Neutrophil (primary cell): Measurements from ENCODE around the gene VEGFB.

ENCODE experiments used
- H3K27ac ChIP-seq: fragments of 200-600 bp; sonication (generic); 2 replicates; pipeline ENCODE4 v1.5.1; 2016; ENCODE audit warnings: mild to moderate bottlenecking, moderate library complexity
- H3K27me3 ChIP-seq: fragments of 200-600 bp; sonication (generic); 2 replicates; pipeline ENCODE4 v1.6.0; 2016; ENCODE audit warnings: mild to moderate bottlenecking
- H3K36me3 ChIP-seq: fragments of 200-600 bp; sonication (generic); 2 replicates; pipeline ENCODE4 v1.5.1; 2017
- H3K4me1 ChIP-seq, 2 experiments: fragments of 200-600 bp in 1 of 2; sonication (generic) in 1 of 2; 1 replicate in 1 of 2; 2 replicates in 1 of 2; pipeline versions ENCODE4 v1.5.1 to v1.6.1; 2013 to 2016; ENCODE audit warnings: low read depth in 1 of 2, low read length in 1 of 2, mild to moderate bottlenecking in 1 of 2, moderate library complexity in 1 of 2; ENCODE audit not compliant: control insufficient read depth in 1 of 2, insufficient read depth in 1 of 2
- H3K4me3 ChIP-seq, 2 experiments: fragments of 200-600 bp in 1 of 2; sonication (generic) in 1 of 2; 1 replicate in 1 of 2; 2 replicates in 1 of 2; pipeline ENCODE4 v1.5.1; 2013 to 2016; ENCODE audit warnings: low read depth in 1 of 2, low read length in 1 of 2, mild to moderate bottlenecking in 1 of 2, moderate library complexity in 1 of 2
- H3K9me3 ChIP-seq: fragments of 200-600 bp; sonication (generic); 2 replicates; pipeline ENCODE4 v1.5.1; 2016
- CTCF ChIP-seq: fragments of 200-600 bp; sonication (generic); IDR thresholded peaks from 2 replicates; pipeline ENCODE4 v1.5.1; 2016; ENCODE audit warnings: antibody characterized with exemption

VEGFB gene

DNA sequence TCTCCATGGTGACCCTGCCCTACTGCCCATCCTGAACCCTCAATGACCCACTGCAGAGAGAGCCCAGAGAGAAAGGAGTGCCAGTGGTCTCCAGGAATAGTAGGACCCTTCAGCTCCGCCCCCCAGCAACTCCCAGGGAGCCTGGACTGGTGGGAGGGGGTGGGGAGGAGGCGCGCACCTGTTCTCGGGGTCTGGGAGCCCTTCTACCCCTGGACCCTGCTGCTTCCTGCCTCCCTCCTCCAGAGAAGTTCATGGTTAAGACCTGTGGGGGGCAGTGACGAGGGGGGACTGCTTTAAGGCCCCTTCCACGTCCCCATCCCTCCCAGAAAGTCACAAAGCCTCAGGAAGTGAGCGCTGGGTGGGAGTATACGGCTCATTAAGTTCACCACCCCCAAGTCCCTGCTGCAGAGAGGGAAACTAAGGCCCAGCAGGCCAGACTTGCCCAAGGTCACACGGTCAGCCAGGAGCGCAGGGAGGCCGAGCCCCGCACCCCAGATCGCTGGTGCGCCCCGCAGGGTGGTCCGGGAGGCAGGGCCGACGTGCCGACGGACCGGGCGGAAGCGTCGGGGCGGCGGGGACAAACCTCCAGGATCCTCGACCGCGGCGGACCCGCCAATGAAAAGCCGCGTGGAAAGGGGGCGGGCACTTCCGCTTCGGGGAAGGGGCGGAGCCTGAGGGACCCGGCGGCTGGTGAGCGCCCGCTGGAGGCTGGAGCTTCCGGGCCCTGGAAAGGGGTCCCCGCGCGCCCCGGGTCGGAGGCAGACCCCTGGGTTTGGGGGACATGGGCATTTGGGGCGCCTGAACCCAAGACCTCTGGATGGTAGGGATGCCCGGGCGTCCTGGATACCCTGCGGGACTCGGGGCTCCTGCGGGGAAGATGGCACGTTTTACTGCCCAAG lies 8.5 kb upstream of the VEGFB start, which contains the start of the genes NUDT22 and TRPT1:
Gene NUDT22, plus strand, starts transcription at position 667 of the 899 bp plus-strand sequence. CDS start 379 bp downstream, outside the sequence.
Gene TRPT1, minus strand, starts transcription at position 579 of the 899 bp plus-strand sequence. Its CDS starts 326 bp downstream, at position 253.
- peak within 1 kb of the TSS; percentile 85 for H3K27ac ChIP-seq

DNA sequence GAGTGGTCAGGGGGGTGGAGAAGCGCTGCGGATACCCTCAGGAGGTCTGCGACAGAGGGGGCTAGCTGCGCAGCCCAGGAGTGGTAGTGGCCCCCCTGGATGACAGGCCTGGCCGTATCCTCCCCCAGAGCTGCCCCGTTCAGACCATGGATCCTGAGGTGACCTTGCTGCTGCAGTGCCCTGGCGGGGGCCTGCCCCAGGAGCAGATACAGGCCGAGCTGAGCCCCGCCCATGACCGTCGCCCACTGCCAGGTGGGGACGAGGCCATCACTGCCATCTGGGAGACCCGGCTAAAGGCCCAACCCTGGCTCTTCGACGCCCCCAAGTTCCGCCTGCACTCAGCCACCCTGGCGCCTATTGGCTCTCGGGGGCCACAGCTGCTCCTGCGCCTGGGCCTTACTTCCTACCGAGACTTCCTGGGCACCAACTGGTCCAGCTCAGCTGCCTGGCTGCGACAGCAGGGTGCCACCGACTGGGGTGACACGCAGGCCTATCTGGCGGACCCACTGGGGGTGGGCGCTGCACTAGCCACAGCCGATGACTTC lies 7.8 kb upstream of the VEGFB start:
- H3K9me3 ChIP-seq = no peaks in the 10 kb centered on the region
- H3K4me3 ChIP-seq = peak overlapping the region; percentile 75 to 84
- H3K4me1 ChIP-seq = peaks cover 47 to 50% of the 10 kb centered on the region in 2 experiments
- H3K27ac ChIP-seq = peak overlapping the region; percentile 85
- peaks cover 31% of the 10 kb centered on the region for H3K36me3 ChIP-seq
- no peak for TF ChIP-seq CTCF
- H3K27me3 ChIP-seq = no peaks in the 10 kb centered on the region

More for the DNA sequence above, 8.5 kb upstream of the VEGFB start, which contains the start of the genes NUDT22 and TRPT1:
- peaks cover 38% of the 10 kb centered on the region for H3K36me3 ChIP-seq
- H3K9me3 ChIP-seq = no peaks in the 10 kb centered on the region
- no peak for TF ChIP-seq CTCF
- H3K4me1 ChIP-seq = peaks cover 40 to 43% of the 10 kb centered on the region in 2 experiments
- no peaks in the 10 kb centered on the region for H3K27me3 ChIP-seq
- H3K4me3 ChIP-seq = peak within 1 kb of the TSS; percentile 75 to 84

- no peak for TF ChIP-seq CTCF
- Histone ChIP-seq H3K36me3 (peaks cover 23% of the 10 kb centered on the region), H3K9me3 (no peaks in the 10 kb centered on the region), H3K27ac (peak overlapping the region; percentile 85), H3K4me1 (peaks cover 56 to 59% of the 10 kb centered on the region in 2 experiments), H3K27me3 (no peaks in the 10 kb centered on the region), H3K4me3 (peak overlapping the region; percentile 75 to 84)
Observed at GRCh38 chr11:64227405-64227956, 6.9 kb upstream of the VEGFB start.

DNA sequence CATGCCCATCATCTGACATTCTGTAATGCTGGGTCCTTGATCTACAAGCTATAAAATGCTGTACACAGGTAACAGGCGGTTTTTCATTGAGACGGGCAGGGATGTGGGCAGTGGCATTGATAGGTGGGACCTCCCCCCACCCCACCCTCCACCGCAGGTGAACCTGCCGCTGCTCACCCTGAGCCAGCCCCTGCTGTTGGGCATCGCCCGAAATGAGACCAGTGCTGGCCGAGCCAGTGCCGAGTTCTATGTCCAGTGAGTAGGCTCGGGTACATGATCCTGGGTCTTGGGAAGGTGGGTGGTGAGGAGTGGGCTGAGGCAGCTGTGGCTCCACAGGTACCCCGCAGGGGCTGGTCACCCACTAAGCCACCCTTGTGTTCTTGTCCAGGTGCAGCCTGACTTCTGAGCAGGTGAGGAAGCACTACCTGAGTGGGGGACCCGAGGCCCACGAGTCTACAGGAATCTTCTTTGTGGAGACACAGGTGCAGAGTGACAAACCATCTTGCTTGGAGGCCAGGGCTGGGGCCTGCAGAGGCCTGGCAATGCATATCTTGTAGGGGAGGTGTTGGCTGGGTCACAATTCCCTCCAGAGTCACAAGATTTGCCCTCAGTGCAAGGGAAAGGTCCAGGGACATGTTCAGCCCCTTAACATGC lies 5.2 kb upstream of the VEGFB start:
- Histone ChIP-seq H3K27me3 (peaks cover 11% of the 10 kb centered on the region), H3K9me3 (no peaks in the 10 kb centered on the region), H3K4me1 (peaks cover 63 to 67% of the 10 kb centered on the region in 2 experiments), H3K4me3 (peak overlapping the region in 1 of 2 experiments; percentile 96), H3K27ac (peak overlapping the region; percentile 97), H3K36me3 (peaks cover 6% of the 10 kb centered on the region)
- TF ChIP-seq CTCF = no peak

- Histone ChIP-seq H3K36me3 (peaks cover under 1% of the 10 kb centered on the region), H3K4me3 (peak overlapping the region; percentile 77 to 96), H3K27me3 (peaks cover 14% of the 10 kb centered on the region), H3K27ac (peak overlapping the region; percentile 97), H3K4me1 (peaks cover 61 to 68% of the 10 kb centered on the region in 2 experiments), H3K9me3 (no peaks in the 10 kb centered on the region)
- no peak for TF ChIP-seq CTCF
Observed at GRCh38 chr11:64229744-64230170, 4.6 kb upstream of the VEGFB start.
